MM.1S (cell line): ENCODE results near the gene TCEANC.

ENCODE experiments used
- EZH2phosphoT487 ChIP-seq: fragments of 300-600 bp; sonication (generic); IDR thresholded peaks from 2 replicates; pipeline ENCODE4 v1.6.1; 2018; ENCODE audit warnings: antibody characterized with exemption, low read length
- TF ChIP-seq, protein P1 (sequence below): fragments of 300-600 bp; sonication (generic); IDR thresholded peaks from 2 replicates; pipeline ENCODE4 v1.5.1; 2016; ENCODE audit warnings: antibody characterized with exemption, low read length, mixed read lengths

DNA sequence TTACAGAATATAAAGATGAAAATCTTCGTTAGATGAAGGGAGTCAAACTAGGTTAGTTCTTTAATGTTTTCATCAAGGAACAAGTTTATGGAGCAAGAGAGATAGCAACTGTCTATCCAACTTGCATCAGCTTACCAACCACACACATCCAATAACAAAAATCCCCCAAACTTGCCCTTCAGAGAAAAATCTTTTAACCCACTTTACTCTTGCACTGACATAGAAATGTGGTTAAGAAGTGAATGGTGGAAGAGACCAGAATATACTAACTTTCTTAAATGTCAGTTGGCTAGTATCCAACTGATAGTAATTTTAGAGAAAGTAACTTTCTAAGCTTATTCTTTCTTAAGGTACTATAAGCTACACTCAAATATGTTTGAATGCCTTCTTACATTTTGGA lies 34.3 kb downstream of the TCEANC start:
- TF ChIP-seq, protein P1, sequence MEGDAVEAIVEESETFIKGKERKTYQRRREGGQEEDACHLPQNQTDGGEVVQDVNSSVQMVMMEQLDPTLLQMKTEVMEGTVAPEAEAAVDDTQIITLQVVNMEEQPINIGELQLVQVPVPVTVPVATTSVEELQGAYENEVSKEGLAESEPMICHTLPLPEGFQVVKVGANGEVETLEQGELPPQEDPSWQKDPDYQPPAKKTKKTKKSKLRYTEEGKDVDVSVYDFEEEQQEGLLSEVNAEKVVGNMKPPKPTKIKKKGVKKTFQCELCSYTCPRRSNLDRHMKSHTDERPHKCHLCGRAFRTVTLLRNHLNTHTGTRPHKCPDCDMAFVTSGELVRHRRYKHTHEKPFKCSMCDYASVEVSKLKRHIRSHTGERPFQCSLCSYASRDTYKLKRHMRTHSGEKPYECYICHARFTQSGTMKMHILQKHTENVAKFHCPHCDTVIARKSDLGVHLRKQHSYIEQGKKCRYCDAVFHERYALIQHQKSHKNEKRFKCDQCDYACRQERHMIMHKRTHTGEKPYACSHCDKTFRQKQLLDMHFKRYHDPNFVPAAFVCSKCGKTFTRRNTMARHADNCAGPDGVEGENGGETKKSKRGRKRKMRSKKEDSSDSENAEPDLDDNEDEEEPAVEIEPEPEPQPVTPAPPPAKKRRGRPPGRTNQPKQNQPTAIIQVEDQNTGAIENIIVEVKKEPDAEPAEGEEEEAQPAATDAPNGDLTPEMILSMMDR = no peak
- TF ChIP-seq EZH2phosphoT487 = no peak
